HuH-7 (cell line): ENCODE data around the gene TEAD1.
A peak's percentile ranks its signal among the peaks of the same experiment; 100 is the strongest.

Experiments
- DNase-seq: peaks from one replicate; pipeline ENCODE4 v3.0.0; 2011; ENCODE audit warnings: low spot score

Gene TEAD1

GRCh38 chr11:12811861-12812260 lies 137.6 kb downstream of the TEAD1 start:
- no peak for DNase-seq

GRCh38 chr11:12812849-12813248 lies 138.6 kb downstream of the TEAD1 start:
- no peak for DNase-seq

GRCh38 chr11:12813371-12814225 lies 139.4 kb downstream of the TEAD1 start:
- no peak for DNase-seq

GRCh38 chr11:12815129-12815480 lies 140.9 kb downstream of the TEAD1 start:
- DNase-seq: no peak

- no peak for DNase-seq
These were observed 141.8 kb downstream of the TEAD1 start for GRCh38 chr11:12815931-12816494.

- no peak for DNase-seq
These were observed 143.6 kb downstream of the TEAD1 start for GRCh38 chr11:12817681-12818332.

GRCh38 chr11:12818333-12819015 lies 144.3 kb downstream of the TEAD1 start:
- no peak for DNase-seq

GRCh38 chr11:12822392-12823022 lies 148.3 kb downstream of the TEAD1 start:
- DNase-seq: no peak

GRCh38 chr11:12824281-12825041 lies 150.2 kb downstream of the TEAD1 start:
- no peak for DNase-seq

GRCh38 chr11:12826441-12826840 lies 152.2 kb downstream of the TEAD1 start:
- no peak for DNase-seq

- DNase-seq: no peak
These were observed 153.1 kb downstream of the TEAD1 start for GRCh38 chr11:12827369-12827768.

GRCh38 chr11:12827929-12828812 lies 153.9 kb downstream of the TEAD1 start:
- peak; percentile 58 for DNase-seq

- DNase-seq: no peak
These were observed 154.9 kb downstream of the TEAD1 start for GRCh38 chr11:12829131-12829530.

GRCh38 chr11:12829540-12830314 lies 155.5 kb downstream of the TEAD1 start:
- no peak for DNase-seq

- no peak for DNase-seq
These were observed 157.4 kb downstream of the TEAD1 start for GRCh38 chr11:12831471-12832202.

GRCh38 chr11:12832480-12833224 lies 158.4 kb downstream of the TEAD1 start:
- no peak for DNase-seq

GRCh38 chr11:12834166-12834565 lies 159.9 kb downstream of the TEAD1 start:
- DNase-seq: no peak

GRCh38 chr11:12834630-12835029 lies 160.4 kb downstream of the TEAD1 start:
- no peak for DNase-seq
